GM21360 (cell line): ENCODE data around the gene MGAT5B.

Source experiments
- ATAC-seq: cut with Tn5 transposase; IDR thresholded peaks from one replicate; pipeline ENCODE4 v1.9.1; 2021; ENCODE audit warnings: mild to moderate bottlenecking, moderate library complexity; ENCODE audit not compliant: unreplicated experiment

The MGAT5B gene

DNA sequence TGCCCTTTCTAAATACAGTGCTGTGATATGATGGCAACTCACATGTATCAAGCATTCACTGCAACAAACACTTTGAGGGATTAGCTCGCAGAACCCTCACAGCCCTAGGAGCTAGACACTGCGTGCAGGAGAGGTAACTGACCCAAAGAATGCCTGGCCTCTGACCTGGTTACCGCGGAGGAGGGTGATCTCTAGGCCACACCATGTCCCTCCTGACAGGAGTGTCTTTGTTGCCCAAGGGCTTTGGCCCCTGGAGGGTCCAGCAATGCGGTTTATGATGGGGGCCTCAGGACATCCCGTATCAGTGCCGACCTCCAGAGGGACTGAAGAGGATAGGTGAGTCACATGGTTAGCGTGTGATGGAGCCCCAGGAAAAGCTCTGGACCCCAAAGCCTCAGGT is 130.6 kb downstream of the MGAT5B start:
- no peak for ATAC-seq
